Caco-2 (cell line): ENCODE results near the gene BIRC3. TPM values are rescaled to one million over a fixed set of nuclear protein-coding genes. Genes with fewer than 3 reads are reported as not detected.

Source experiments
- total RNA-seq: library from RNA; stranded (reverse); gene quantifications from 2 replicates; pipeline ENCODE4 v1.2.3, GENCODE V29; 2022

Gene BIRC3
- total RNA-seq, 1 experiment from 2014 or later, result 1.4 TPM

Other genes with a start within 250 kb of the BIRC3 start
- 207 and 227 TPM in 2 replicates for gene YAP1, start 207.0 kb upstream of the BIRC3 start, total RNA-seq
- gene BIRC2, start 29.7 kb downstream of the BIRC3 start, total RNA-seq, result 52.7 and 53.5 TPM in 2 replicates
- gene TMEM123, start 135.3 kb downstream of the BIRC3 start, total RNA-seq, result 400 and 431 TPM in 2 replicates
- gene MMP7, start 213.3 kb downstream of the BIRC3 start, total RNA-seq, result 1.0 TPM in 1 of 2 replicates, not detected in the other